GM19035 (cell line): ENCODE data around the gene MKX.

ENCODE experiments used
- ATAC-seq: cut with Tn5 transposase; IDR thresholded peaks from one replicate; pipeline ENCODE4 v1.9.1; 2021; ENCODE audit not compliant: unreplicated experiment

Gene MKX

GRCh38 chr10:27745732-27746396 is at the start of gene MKX:
Gene MKX (minus strand): TSS chr10:27745819. CDS start chr10:27743415, 2,404 bp downstream.
- ATAC-seq, result no peak

- no peak for ATAC-seq
Measured at GRCh38 chr10:27794157-27794556, 48.5 kb upstream of the MKX start.

GRCh38 chr10:27792216-27792615 is 46.6 kb upstream of the MKX start:
- ATAC-seq, result no peak

GRCh38 chr10:27784272-27784671 is 38.7 kb upstream of the MKX start:
- no peak for ATAC-seq

GRCh38 chr10:27783660-27784059 is 38.0 kb upstream of the MKX start:
- ATAC-seq, result no peak

GRCh38 chr10:27779462-27780015 is 33.9 kb upstream of the MKX start:
- ATAC-seq, result no peak

- ATAC-seq, result no peak
Measured at GRCh38 chr10:27774831-27775230, 29.2 kb upstream of the MKX start.

GRCh38 chr10:27771231-27771630 is 25.6 kb upstream of the MKX start:
- no peak for ATAC-seq

- ATAC-seq, result no peak
Measured at GRCh38 chr10:27770181-27770580, 24.6 kb upstream of the MKX start.

- ATAC-seq, result no peak
Measured at GRCh38 chr10:27760867-27761266, 15.2 kb upstream of the MKX start.

- no peak for ATAC-seq
Measured at GRCh38 chr10:27759483-27760272, 14.1 kb upstream of the MKX start.

- ATAC-seq, result no peak
Measured at GRCh38 chr10:27752673-27753237, 7.1 kb upstream of the MKX start.

- ATAC-seq, result no peak
Measured at GRCh38 chr10:27748601-27749000, 3.0 kb upstream of the MKX start.

- ATAC-seq, result no peak
Measured at GRCh38 chr10:27747096-27747451, 1.5 kb upstream of the MKX start.

- no peak for ATAC-seq
Measured at GRCh38 chr10:27746397-27747095, 927 bp upstream of the MKX start.

- no peak for ATAC-seq
Measured at GRCh38 chr10:27744802-27745731, 552 bp downstream of the MKX start.

- no peak for ATAC-seq
Measured at GRCh38 chr10:27743877-27744801, 1.5 kb downstream of the MKX start.

- ATAC-seq, result no peak
Measured at GRCh38 chr10:27743012-27743876, 2.4 kb downstream of the MKX start.
